Peyer's patch (tissue), 4 donors: ENCODE measurements around the gene HOXB5.

ENCODE experiments used
- CTCF ChIP-seq, 6 experiments: fragments of 450-650 bp in 4 of 6; fragments of 200-600 bp in 2 of 6; sonication (generic) in 1 of 6; IDR thresholded peaks; one replicate each; pipeline ENCODE4 v1.5.1; 2017 to 2019; ENCODE audit warnings: antibody characterized with exemption in 6 of 6, mild to moderate bottlenecking in 3 of 6, moderate library complexity in 1 of 6
- POLR2A ChIP-seq, 2 donors: fragments of 450-650 bp; IDR thresholded peaks; one replicate each; pipeline ENCODE4 v1.5.1; 2017; ENCODE audit warnings: antibody characterized with exemption in 2 of 2, mild to moderate bottlenecking in 2 of 2, moderate library complexity in 2 of 2

GRCh38 chr17:48563867-48564187, 29.8 kb downstream of the HOXB5 start:
- TF ChIP-seq POLR2A (IDR thresholded peaks at IDR 0.05) (no peak), CTCF (IDR thresholded peaks at IDR 0.05) (no peak)
